ENCODE data around the gene NCBP2L.

The NCBP2L gene

DNA sequence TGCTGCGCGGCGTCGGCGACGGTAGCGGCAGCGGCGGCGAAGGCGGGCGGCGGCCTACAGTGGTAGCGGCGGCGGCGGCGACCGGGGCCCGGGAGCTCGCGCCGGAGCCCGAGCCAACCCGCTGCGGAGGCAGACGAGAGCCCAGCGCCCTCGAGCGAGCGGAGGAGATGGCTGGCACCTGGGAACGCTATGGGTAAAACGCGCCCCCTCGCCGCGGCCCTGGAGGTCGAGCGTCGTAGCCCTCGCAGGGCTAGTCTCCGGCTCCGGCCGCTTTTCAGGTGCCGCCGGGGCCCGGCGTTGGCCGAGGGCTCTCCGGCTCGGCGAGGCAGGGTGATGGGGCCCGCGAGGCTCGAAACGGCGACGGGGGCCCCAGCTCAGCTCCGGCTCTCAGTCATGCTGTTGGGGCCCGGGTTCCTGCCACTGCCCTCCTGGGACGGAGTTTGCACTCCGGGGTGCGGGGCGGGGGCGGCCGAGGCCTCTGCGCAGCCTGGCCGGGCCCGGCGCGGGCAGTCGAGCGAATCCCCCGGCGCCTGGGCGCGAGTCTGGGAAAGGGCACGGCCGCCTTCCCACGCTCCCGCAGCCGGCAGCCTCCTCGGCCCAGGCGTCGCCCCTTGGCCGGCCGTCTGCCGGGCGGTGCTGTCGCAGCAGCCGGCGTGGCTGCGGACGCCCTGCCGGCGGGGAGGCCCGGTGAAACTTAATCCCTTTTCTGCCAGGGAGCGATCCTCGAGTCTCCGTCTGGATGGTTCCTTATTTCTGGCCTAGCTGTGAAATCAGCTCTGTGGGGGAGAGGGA, 48.9 kb downstream of the NCBP2L start:
- no peak for DNase-seq (ENCODE audit: low read depth, low spot score)
- TF ChIP-seq CTCF (IDR thresholded peaks at IDR 0.05; ENCODE audit: insufficient read depth, low read length, missing control alignments): no peak
- peak overlapping the region; percentile 54 for H3K4me3 ChIP-seq (ENCODE audit: low read depth, low read length)
- ChIA-PET CTCF (no interaction called here), POLR2A (no interaction called here)

DNA sequence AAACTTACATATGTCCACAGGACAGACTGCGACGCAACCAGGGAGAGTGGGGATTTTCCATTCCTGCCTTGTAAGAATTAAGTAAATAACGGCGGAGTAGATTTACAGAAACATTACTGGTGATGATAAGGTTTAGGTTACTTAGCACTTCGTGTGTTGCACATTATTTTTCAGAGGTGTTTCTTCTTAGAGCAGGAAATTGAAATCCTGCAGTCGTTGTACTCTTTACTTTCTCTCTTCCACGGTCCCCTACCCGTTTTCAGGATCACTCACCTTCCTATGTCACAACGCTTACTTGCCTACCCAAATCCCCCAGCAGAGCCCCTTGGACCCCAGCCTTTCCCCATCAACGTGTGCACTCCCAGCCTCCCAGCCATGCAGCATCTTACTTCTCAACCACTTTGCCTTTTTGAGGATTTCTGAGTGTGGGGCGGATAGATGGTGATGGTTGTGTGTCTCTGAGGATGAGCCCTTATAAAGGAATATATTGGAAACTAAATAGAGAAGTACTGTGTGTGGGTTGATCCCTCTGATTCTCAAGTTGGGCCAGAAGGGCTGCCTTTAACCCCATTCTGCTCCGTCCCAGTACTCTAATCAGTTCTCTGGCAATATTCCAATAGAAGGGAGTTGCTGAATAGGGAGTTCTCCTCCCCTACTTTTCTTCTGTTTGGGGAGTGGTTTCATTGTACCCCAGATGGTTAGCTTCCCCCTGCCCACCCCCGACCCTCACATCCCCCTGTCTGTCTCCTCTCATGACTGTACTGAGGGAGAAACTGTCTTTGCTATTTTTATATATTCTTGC, 49.7 kb downstream of the NCBP2L start:
- H3K4me3 ChIP-seq (ENCODE audit: low read depth, low read length): peak overlapping the region; percentile 54
- no peak for DNase-seq (ENCODE audit: low read depth, low spot score)
- no peak for TF ChIP-seq CTCF (IDR thresholded peaks at IDR 0.05; ENCODE audit: insufficient read depth, low read length, missing control alignments)
- ChIA-PET CTCF (no interaction called here), POLR2A (no interaction called here)

- ChIA-PET CTCF (no interaction called here), POLR2A (no interaction called here)
- H3K4me3 ChIP-seq (ENCODE audit: low read depth, low read length): no peak overlapping the region
- no peak for DNase-seq (ENCODE audit: low read depth, low spot score)
- no peak for TF ChIP-seq CTCF (IDR thresholded peaks at IDR 0.05; ENCODE audit: insufficient read depth, low read length, missing control alignments)
These were observed 50.3 kb downstream of the NCBP2L start for GRCh38 chrX:107827852-107828251.

- ChIA-PET CTCF (no interaction called here), POLR2A (no interaction called here)
- no peak overlapping the region for H3K4me3 ChIP-seq (ENCODE audit: low read depth, low read length)
- no peak for TF ChIP-seq CTCF (IDR thresholded peaks at IDR 0.05; ENCODE audit: insufficient read depth, low read length, missing control alignments)
- no peak for DNase-seq (ENCODE audit: low read depth, low spot score)
These were observed 52.3 kb downstream of the NCBP2L start for GRCh38 chrX:107829878-107830277.

- no peak overlapping the region for H3K4me3 ChIP-seq (ENCODE audit: low read depth, low read length)
- no peak for TF ChIP-seq CTCF (IDR thresholded peaks at IDR 0.05; ENCODE audit: insufficient read depth, low read length, missing control alignments)
- DNase-seq (ENCODE audit: low read depth, low spot score): no peak
- CTCF ChIA-PET: no interaction called here
- POLR2A ChIA-PET: no interaction called here
These were observed 53.7 kb downstream of the NCBP2L start for GRCh38 chrX:107831071-107831730.

All from AG04449 (cell line).